Gastrocnemius medialis (tissue), 4 donors: Measurements from ENCODE around the gene TMCC2. TPM values are rescaled to one million over a fixed set of nuclear protein-coding genes. Genes with fewer than 3 reads are reported as not detected.

Experiments
- ATAC-seq, 2 donors: fragments of 150-250 bp; one replicate each; pipeline ENCODE4 v1.9.1; 2016
- DNase-seq, 2 donors: peaks; one replicate each; pipeline ENCODE4 v3.0.0-alpha.2; 2019
- H3K27ac ChIP-seq, 4 donors: fragments of 200-600 bp; sonication (generic); 1 replicate in 1 of 4; 2 replicates in 3 of 4; pipeline ENCODE4 v1.5.1; 2016 to 2018; ENCODE audit warnings: mild to moderate bottlenecking in 2 of 4, moderate library complexity in 1 of 4
- H3K27me3 ChIP-seq, 3 donors: fragments of 200-600 bp; sonication (generic) in 2 of 3; 1 replicate in 1 of 3; 2 replicates in 2 of 3; pipeline versions ENCODE4 v1.5.1 to v1.6.0; 2016 to 2019; ENCODE audit warnings: mild to moderate bottlenecking in 1 of 3, moderate library complexity in 1 of 3
- H3K36me3 ChIP-seq, 2 donors: fragments of 200-600 bp; sonication (generic) in 1 of 2; one replicate each; pipeline ENCODE4 v1.5.1; 2017 to 2018
- H3K4me1 ChIP-seq, 2 donors: fragments of 200-600 bp; sonication (generic) in 1 of 2; one replicate each; pipeline ENCODE4 v1.5.1; 2016 to 2017; ENCODE audit warnings: mild to moderate bottlenecking in 2 of 2
- H3K4me3 ChIP-seq, 4 donors: fragments of 200-600 bp; sonication (generic) in 3 of 4; 1 replicate in 1 of 4; 2 replicates in 3 of 4; pipeline ENCODE4 v1.5.1; 2016 to 2019; ENCODE audit warnings: mild to moderate bottlenecking in 2 of 4
- H3K9me3 ChIP-seq, 3 donors: fragments of 200-600 bp; sonication (generic) in 2 of 3; 1 replicate in 1 of 3; 2 replicates in 2 of 3; pipeline ENCODE4 v1.5.1; 2016 to 2019
- POLR2A ChIP-seq, 2 donors: fragments of 450-650 bp; IDR thresholded peaks; one replicate each; pipeline ENCODE4 v1.6.1; 2017; ENCODE audit warnings: antibody characterized with exemption in 2 of 2, mild to moderate bottlenecking in 2 of 2, moderate library complexity in 2 of 2
- in situ Hi-C, 4 donors: fragments of 200-750 bp; cut with MboI; loops; one replicate each; pipeline versions ENCODE4 v1.15.0 to v1.8.0; 2017; ENCODE audit warnings: low sequenced_read_pairs in 4 of 4
- intact Hi-C: fragments of 100-400 bp; cut with DNase I; formaldehyde crosslinking; loops from one replicate; pipeline ENCODE4 v1.15.1; 2023; ENCODE audit warnings: low total_unique reads
- total RNA-seq, 4 donors: library from RNA; depleted of rRNA; stranded (reverse); fragments of >200 nt; gene quantifications; one replicate each; pipeline versions ENCODE4 v1.1.0 to v1.2.3, GENCODE V29; 2016
- TF ChIP-seq, protein P1 (sequence below), 5 experiments: fragments of 450-650 bp in 3 of 5; fragments of 200-600 bp in 2 of 5; sonication (generic) in 2 of 5; IDR thresholded peaks in 4 of 5; conservative IDR thresholded peaks in 1 of 5; 1 replicate in 4 of 5; 2 replicates in 1 of 5; pipeline ENCODE4 v1.5.1; 2016 to 2019; ENCODE audit warnings: antibody characterized with exemption in 5 of 5, mild to moderate bottlenecking in 3 of 5, moderate library complexity in 3 of 5

The TMCC2 gene
- total RNA-seq, 4 donors from 2014 or later = 1.1 to 7.6 (median 5.6) TPM

DNA sequence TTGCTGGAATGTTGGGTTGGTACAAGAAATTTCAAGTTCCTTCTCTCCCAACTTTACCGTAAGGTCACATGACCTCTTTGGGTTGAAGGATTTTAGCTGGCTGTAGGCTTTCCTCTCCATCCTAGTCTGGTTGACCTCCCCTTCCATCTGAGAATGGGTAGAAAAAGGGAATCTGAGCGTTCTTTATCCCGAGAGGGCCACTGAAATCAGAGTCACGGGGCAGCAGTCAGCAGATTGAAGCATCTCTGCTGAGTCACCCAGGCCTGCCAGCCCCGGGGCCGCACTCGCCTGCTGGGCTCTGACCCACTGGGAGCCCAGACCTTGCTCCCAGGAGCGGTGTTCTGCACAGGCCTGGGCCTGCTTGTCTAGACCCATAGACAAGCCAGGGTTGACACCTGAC, 31.0 kb downstream of the TMCC2 start:
- H3K4me3 ChIP-seq = no peak overlapping the region
- no peaks in the 10 kb centered on the region for H3K36me3 ChIP-seq
- no peaks in the 10 kb centered on the region for H3K27me3 ChIP-seq
- peaks cover 40 to 57% of the 10 kb centered on the region in 2 donors for H3K4me1 ChIP-seq
- intact Hi-C loops = loop anchor here (5.0 kb wide), 3 partner anchors 81 to 271 kb away; partner anchors contain the start of gene RBBP5
- ATAC-seq (peak; percentile 32 to 44), DNase-seq (peak in 1 of 2 donors; percentile 66)
- TF ChIP-seq, protein P1, sequence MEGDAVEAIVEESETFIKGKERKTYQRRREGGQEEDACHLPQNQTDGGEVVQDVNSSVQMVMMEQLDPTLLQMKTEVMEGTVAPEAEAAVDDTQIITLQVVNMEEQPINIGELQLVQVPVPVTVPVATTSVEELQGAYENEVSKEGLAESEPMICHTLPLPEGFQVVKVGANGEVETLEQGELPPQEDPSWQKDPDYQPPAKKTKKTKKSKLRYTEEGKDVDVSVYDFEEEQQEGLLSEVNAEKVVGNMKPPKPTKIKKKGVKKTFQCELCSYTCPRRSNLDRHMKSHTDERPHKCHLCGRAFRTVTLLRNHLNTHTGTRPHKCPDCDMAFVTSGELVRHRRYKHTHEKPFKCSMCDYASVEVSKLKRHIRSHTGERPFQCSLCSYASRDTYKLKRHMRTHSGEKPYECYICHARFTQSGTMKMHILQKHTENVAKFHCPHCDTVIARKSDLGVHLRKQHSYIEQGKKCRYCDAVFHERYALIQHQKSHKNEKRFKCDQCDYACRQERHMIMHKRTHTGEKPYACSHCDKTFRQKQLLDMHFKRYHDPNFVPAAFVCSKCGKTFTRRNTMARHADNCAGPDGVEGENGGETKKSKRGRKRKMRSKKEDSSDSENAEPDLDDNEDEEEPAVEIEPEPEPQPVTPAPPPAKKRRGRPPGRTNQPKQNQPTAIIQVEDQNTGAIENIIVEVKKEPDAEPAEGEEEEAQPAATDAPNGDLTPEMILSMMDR (IDR thresholded peaks at IDR 0.05 in 4 of 5, conservative IDR thresholded peaks at IDR 0.05 in 1 of 5) = no peak
- peak in 1 of 2 donors; percentile 37 for TF ChIP-seq POLR2A (IDR thresholded peaks at IDR 0.05)
- H3K27ac ChIP-seq = peak overlapping the region; percentile 67 to 81 (median 74)
- in situ Hi-C loops = loop anchor here (5.0 to 25.0 kb wide), 4 partner anchors 134 to 286 kb away; partner anchors contain the start of gene RBBP5 (in 1 of the 4)
- H3K9me3 ChIP-seq = no peaks in the 10 kb centered on the region

DNA sequence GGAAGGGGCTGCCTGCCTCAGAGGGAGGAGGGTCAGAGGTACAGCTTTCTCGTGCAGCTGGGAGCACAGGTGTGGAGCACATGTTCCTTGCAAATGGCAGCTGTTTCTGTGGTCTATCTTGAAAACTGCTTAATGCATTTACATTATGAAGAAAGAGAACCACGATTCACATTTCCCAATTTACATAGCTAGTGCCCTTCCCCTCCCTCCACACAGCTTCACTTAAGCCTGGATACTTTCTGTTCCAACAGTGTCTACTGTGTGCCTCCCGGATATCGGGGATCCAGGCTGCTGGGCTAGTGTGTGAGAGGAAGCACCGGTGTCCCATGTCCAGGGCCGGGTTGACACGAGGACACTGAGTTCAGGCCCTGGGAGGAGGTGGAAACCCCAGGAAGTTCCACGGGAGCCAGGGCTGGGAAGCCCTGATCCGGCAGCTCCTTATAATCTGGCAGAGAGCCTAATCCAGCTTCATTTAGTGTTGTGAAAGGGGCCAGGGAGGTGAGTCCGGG, 31.6 kb downstream of the TMCC2 start:
- no peaks in the 10 kb centered on the region for H3K9me3 ChIP-seq
- no peaks in the 10 kb centered on the region for H3K27me3 ChIP-seq
- peaks cover 40 to 55% of the 10 kb centered on the region in 2 donors for H3K4me1 ChIP-seq
- no peaks in the 10 kb centered on the region for H3K36me3 ChIP-seq
- H3K4me3 ChIP-seq = no peak overlapping the region
- DNase-seq (peak in 1 of 2 donors; percentile 47), ATAC-seq (peak in 1 of 2 donors; percentile 35)
- in situ Hi-C loops (loop anchor here (5.0 to 25.0 kb wide), 4 partner anchors 135 to 287 kb away; partner anchors contain the start of gene RBBP5 (in 1 of the 4)), intact Hi-C loops (loop anchor here (5.0 kb wide), 3 partner anchors 82 to 272 kb away; partner anchors contain the start of gene RBBP5)
- TF ChIP-seq, protein P1 (IDR thresholded peaks at IDR 0.05 in 4 of 5, conservative IDR thresholded peaks at IDR 0.05 in 1 of 5) = no peak
- TF ChIP-seq POLR2A (IDR thresholded peaks at IDR 0.05) = no peak
- H3K27ac ChIP-seq = peak overlapping the region; percentile 67 to 81 (median 74)

DNA sequence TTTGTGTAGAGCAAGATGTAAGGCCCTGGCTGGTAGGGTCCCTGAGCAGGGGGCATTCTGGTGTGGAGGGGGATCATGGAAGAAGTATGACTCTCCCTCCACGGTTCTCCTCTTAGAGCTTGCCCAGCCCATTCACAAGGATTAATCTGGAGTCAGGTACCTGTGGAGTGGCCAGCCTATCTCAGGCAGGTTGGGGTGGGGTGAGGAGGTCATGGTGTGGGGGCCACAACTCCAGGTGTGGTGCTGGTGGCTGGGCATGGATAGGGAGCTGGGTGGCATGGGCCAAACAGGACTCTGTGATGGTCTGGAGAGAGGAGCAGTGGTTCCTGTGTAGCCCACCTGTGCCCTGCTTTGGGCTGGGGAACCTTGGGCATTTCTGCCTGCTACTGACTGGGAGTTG, 32.3 kb downstream of the TMCC2 start:
- peaks cover 40 to 51% of the 10 kb centered on the region in 2 donors for H3K4me1 ChIP-seq
- no peak for DNase-seq
- H3K27me3 ChIP-seq = no peaks in the 10 kb centered on the region
- in situ Hi-C loops (loop anchor here (5.0 to 25.0 kb wide), 4 partner anchors 135 to 288 kb away; partner anchors contain the start of gene RBBP5 (in 1 of the 4)), intact Hi-C loops (loop anchor here (5.0 kb wide), 3 partner anchors 83 to 273 kb away; partner anchors contain the start of gene RBBP5)
- H3K27ac ChIP-seq = peak overlapping the region; percentile 67 to 81 (median 74)
- no peak for TF ChIP-seq POLR2A (IDR thresholded peaks at IDR 0.05)
- TF ChIP-seq, protein P1 (IDR thresholded peaks at IDR 0.05 in 4 of 5, conservative IDR thresholded peaks at IDR 0.05 in 1 of 5) = no peak
- H3K9me3 ChIP-seq = no peaks in the 10 kb centered on the region
- H3K4me3 ChIP-seq = no peak overlapping the region
- no peak for ATAC-seq
- H3K36me3 ChIP-seq = no peaks in the 10 kb centered on the region

DNA sequence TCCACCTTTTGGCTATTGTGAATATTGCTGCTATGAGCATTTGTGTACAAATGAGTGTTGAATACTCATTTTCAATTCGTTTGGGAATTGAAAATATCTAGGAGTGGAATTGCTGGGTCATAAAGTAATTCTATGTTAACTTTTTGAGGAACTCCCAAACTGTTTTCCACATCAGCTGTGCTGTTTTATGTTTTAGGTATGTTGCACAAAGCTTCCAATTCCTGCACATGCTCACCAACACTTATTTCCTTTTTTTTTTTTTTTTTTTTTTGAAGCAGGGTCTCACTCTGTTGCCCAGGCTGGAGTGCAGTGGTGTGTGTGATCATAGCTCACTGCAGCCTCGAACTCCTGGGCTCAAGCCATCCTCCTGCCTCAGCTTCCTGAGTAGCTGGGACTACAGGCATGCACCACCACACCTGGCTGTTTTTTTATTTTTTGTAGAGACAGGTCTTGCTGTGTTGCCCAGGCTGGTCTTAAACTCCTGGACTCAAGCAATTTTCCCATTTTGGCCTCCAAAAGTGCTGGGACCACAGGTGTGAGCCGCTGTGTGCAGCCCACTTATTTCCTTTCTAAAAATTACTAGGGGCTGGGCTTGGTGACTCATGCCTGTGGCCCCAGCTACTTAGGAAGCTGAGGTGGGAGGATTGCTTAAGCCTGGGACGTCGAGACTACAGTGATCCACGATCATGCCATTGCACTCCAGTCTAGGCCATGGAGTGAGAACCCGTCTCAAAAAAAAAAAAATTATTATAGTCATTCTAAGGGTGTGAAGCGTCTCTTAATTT, 33.4 kb downstream of the TMCC2 start:
- Histone ChIP-seq H3K27me3 (no peaks in the 10 kb centered on the region), H3K4me1 (peaks cover 40 to 41% of the 10 kb centered on the region in 2 donors), H3K9me3 (no peaks in the 10 kb centered on the region), H3K36me3 (no peaks in the 10 kb centered on the region), H3K27ac (peak overlapping the region; percentile 41 to 78 (median 43)), H3K4me3 (no peak overlapping the region)
- in situ Hi-C loops = loop anchor here in 1 of 4 donors (25.0 kb wide), 1 partner anchor 274 kb away; no protein-coding TSS in a partner anchor
- intact Hi-C loops = no loop called here
- TF ChIP-seq, protein P1 (IDR thresholded peaks at IDR 0.05 in 4 of 5, conservative IDR thresholded peaks at IDR 0.05 in 1 of 5) = no peak
- no peak for TF ChIP-seq POLR2A (IDR thresholded peaks at IDR 0.05)
- DNase-seq (peak in 1 of 2 donors; percentile 60), ATAC-seq (peak; percentile 59)
